Suppressor macrophage treated with lipopolysaccharide for 1 hour (primary cell): ENCODE measurements around the gene CNTLN.
"Not testable (repeated sequence)": the region's sequence is repeated elsewhere in the genome, so short reads cannot be mapped to it uniquely, and the experiment has no call there.

Experiments
- DNase-seq, 3 donors: peaks; one replicate each; pipeline ENCODE4 v3.0.0-alpha.2; 2020 to 2022

The CNTLN gene

GRCh38 chr9:17177496-17177895 is 42.7 kb downstream of the CNTLN start:
- not testable (repeated sequence) for DNase-seq

GRCh38 chr9:17185481-17186029 is 50.7 kb downstream of the CNTLN start:
- DNase-seq: no peak

- no peak for DNase-seq
Observed at GRCh38 chr9:17191082-17191481, 56.2 kb downstream of the CNTLN start.

GRCh38 chr9:17204611-17205152 is 69.8 kb downstream of the CNTLN start:
- DNase-seq: no peak

GRCh38 chr9:17216011-17216410 is 81.2 kb downstream of the CNTLN start:
- DNase-seq: peak in 1 of 3 donors; percentile 5

GRCh38 chr9:17216646-17217045 is 81.8 kb downstream of the CNTLN start:
- DNase-seq: no peak

GRCh38 chr9:17217272-17217671 is 82.4 kb downstream of the CNTLN start:
- DNase-seq: no peak

GRCh38 chr9:17219261-17219660 is 84.4 kb downstream of the CNTLN start:
- peak in 1 of 3 donors; percentile 4 for DNase-seq

GRCh38 chr9:17222932-17223331 is 88.1 kb downstream of the CNTLN start:
- DNase-seq: no peak

GRCh38 chr9:17225407-17225806 is 90.6 kb downstream of the CNTLN start:
- DNase-seq: no peak

- DNase-seq: no peak
Observed at GRCh38 chr9:17229945-17230560, 95.2 kb downstream of the CNTLN start.

- DNase-seq: no peak
Observed at GRCh38 chr9:17230646-17231045, 95.8 kb downstream of the CNTLN start.

- no peak for DNase-seq
Observed at GRCh38 chr9:17236147-17236546, 101.3 kb downstream of the CNTLN start.

- no peak for DNase-seq
Observed at GRCh38 chr9:17246770-17247169, 111.9 kb downstream of the CNTLN start.

- no peak for DNase-seq
Observed at GRCh38 chr9:17251100-17251499, 116.3 kb downstream of the CNTLN start.

GRCh38 chr9:17268531-17269188 is 133.8 kb downstream of the CNTLN start:
- DNase-seq: not testable (repeated sequence)

GRCh38 chr9:17269799-17270198 is 135.0 kb downstream of the CNTLN start:
- no peak for DNase-seq

- no peak for DNase-seq
Observed at GRCh38 chr9:17272536-17272935, 137.7 kb downstream of the CNTLN start.

GRCh38 chr9:17280350-17281012 is 145.6 kb downstream of the CNTLN start:
- DNase-seq: no peak

- not testable (repeated sequence) for DNase-seq
Observed at GRCh38 chr9:17290673-17291072, 155.8 kb downstream of the CNTLN start.

- DNase-seq: no peak
Observed at GRCh38 chr9:17291766-17292165, 156.9 kb downstream of the CNTLN start.

GRCh38 chr9:17293685-17294084 is 158.8 kb downstream of the CNTLN start:
- DNase-seq: no peak

GRCh38 chr9:17294822-17295624 is 160.2 kb downstream of the CNTLN start:
- DNase-seq: no peak
